Mesendoderm (in vitro differentiated cells): ENCODE results near the gene RSPH1.

Source experiments
- DNase-seq: peaks from one replicate; pipeline ENCODE4 v3.0.0; 2013
- H2AK5ac ChIP-seq: 2 replicates; pipeline ENCODE4 v1.6.1; 2013; ENCODE audit warnings: low read length, inconsistent platforms
- H2BK120ac ChIP-seq: 2 replicates; pipeline ENCODE4 v1.6.1; 2013; ENCODE audit warnings: low read depth, mild to moderate bottlenecking, low read length, moderate library complexity, mixed read lengths
- H2BK15ac ChIP-seq: replicated peaks from 2 replicates; pipeline ENCODE4 v1.6.1; 2013; ENCODE audit warnings: low read depth, mild to moderate bottlenecking, moderate library complexity
- H2BK5ac ChIP-seq: 2 replicates; pipeline ENCODE4 v1.6.1; 2013; ENCODE audit warnings: low read length, inconsistent platforms
- H3K18ac ChIP-seq: 2 replicates; pipeline ENCODE4 v1.6.1; 2013; ENCODE audit warnings: mild to moderate bottlenecking, low read length, mixed read lengths
- H3K23ac ChIP-seq: one replicate; pipeline ENCODE4 v1.6.1; 2013; ENCODE audit warnings: low read length
- H3K27ac ChIP-seq: 2 replicates; pipeline ENCODE4 v1.5.1; 2013; ENCODE audit warnings: low read depth, mild to moderate bottlenecking, inconsistent platforms, low read length, moderate library complexity
- H3K27me3 ChIP-seq: 2 replicates; pipeline ENCODE4 v1.6.1; 2013; ENCODE audit warnings: low read length, control low read depth, mild to moderate bottlenecking, inconsistent platforms; ENCODE audit not compliant: insufficient read depth, poor library complexity
- H3K36me3 ChIP-seq: 2 replicates; pipeline ENCODE4 v1.6.1; 2013; ENCODE audit warnings: low read length, inconsistent platforms; ENCODE audit not compliant: control insufficient read depth, insufficient read depth
- H3K4ac ChIP-seq: one replicate; pipeline ENCODE4 v1.6.1; 2013; ENCODE audit warnings: low read depth, mild to moderate bottlenecking, low read length, moderate library complexity
- H3K4me1 ChIP-seq: 2 replicates; pipeline ENCODE4 v1.6.1; 2013; ENCODE audit warnings: low read depth, low read length, inconsistent platforms; ENCODE audit not compliant: control insufficient read depth
- H3K4me2 ChIP-seq: 2 replicates; pipeline ENCODE4 v1.6.1; 2013; ENCODE audit warnings: low read length
- H3K4me3 ChIP-seq: 2 replicates; pipeline ENCODE4 v1.5.1; 2013; ENCODE audit warnings: mild to moderate bottlenecking, low read length
- H3K56ac ChIP-seq: one replicate; pipeline ENCODE4 v1.6.1; 2013; ENCODE audit warnings: low read length
- H3K79me1 ChIP-seq: 2 replicates; pipeline ENCODE4 v1.6.1; 2013; ENCODE audit warnings: low read length, inconsistent platforms
- H3K79me2 ChIP-seq: 2 replicates; pipeline ENCODE4 v1.6.1; 2013; ENCODE audit warnings: mild to moderate bottlenecking, low read length; ENCODE audit not compliant: control insufficient read depth, insufficient read depth
- H3K9ac ChIP-seq: 2 replicates; pipeline ENCODE4 v1.6.1; 2013; ENCODE audit warnings: low read length, inconsistent platforms
- H4K5ac ChIP-seq: one replicate; pipeline ENCODE4 v1.6.1; 2013; ENCODE audit warnings: low read length
- H4K8ac ChIP-seq: one replicate; pipeline ENCODE4 v1.6.1; 2013; ENCODE audit warnings: low read depth, mild to moderate bottlenecking, control low read depth, low read length, moderate library complexity
- WGBS: extraction: QIAGEN DNeasy Blood & Tissue Kit; methylation state at CpG from one replicate; pipeline ENCODE4 v1.1.7; 2013; ENCODE audit warnings: low lambda C conversion rate, missing lambda C conversion rate; ENCODE audit not compliant: insufficient coverage; ENCODE audit errors: extremely low coverage; 5-methylcytosine and 5-hydroxymethylcytosine counted together

RSPH1 gene

GRCh38 chr21:42542596-42542995 is 46.6 kb upstream of the RSPH1 start:
- no peak overlapping the region for H3K23ac ChIP-seq
- no peaks in the 10 kb centered on the region for H3K27me3 ChIP-seq
- H2AK5ac ChIP-seq: no peak overlapping the region
- H3K36me3 ChIP-seq: no peaks in the 10 kb centered on the region
- no peak overlapping the region for H3K4me3 ChIP-seq
- DNase-seq: no peak
- H2BK15ac ChIP-seq: no peak overlapping the region
- no peaks in the 10 kb centered on the region for H3K4me1 ChIP-seq
- no peak overlapping the region for H3K9ac ChIP-seq
- H3K4ac ChIP-seq: no peak overlapping the region
- H3K56ac ChIP-seq: no peak overlapping the region
- no peak overlapping the region for H3K4me2 ChIP-seq
- H3K79me1 ChIP-seq: no peaks in the 10 kb centered on the region
- no peak overlapping the region for H3K27ac ChIP-seq
- no peak overlapping the region for H2BK120ac ChIP-seq
- WGBS: no CpG with 5 or more reads among the region's 10 CpGs
- no peaks in the 10 kb centered on the region for H3K79me2 ChIP-seq
- no peak overlapping the region for H4K5ac ChIP-seq
- no peak overlapping the region for H4K8ac ChIP-seq
- H2BK5ac ChIP-seq: no peak overlapping the region
- H3K18ac ChIP-seq: no peak overlapping the region

GRCh38 chr21:42542196-42542595 is 46.2 kb upstream of the RSPH1 start:
- DNase-seq: no peak
- Histone ChIP-seq H3K4me1 (no peaks in the 10 kb centered on the region), H3K36me3 (no peaks in the 10 kb centered on the region), H3K79me2 (no peaks in the 10 kb centered on the region), H3K23ac (no peak overlapping the region), H2BK15ac (no peak overlapping the region), H3K4ac (no peak overlapping the region), H3K56ac (no peak overlapping the region), H2BK5ac (no peak overlapping the region), H4K5ac (no peak overlapping the region), H3K9ac (no peak overlapping the region), H3K18ac (no peak overlapping the region), H3K4me3 (no peak overlapping the region), H4K8ac (no peak overlapping the region), H3K4me2 (no peak overlapping the region), H3K27me3 (no peaks in the 10 kb centered on the region), H3K79me1 (no peaks in the 10 kb centered on the region), H3K27ac (no peak overlapping the region), H2AK5ac (no peak overlapping the region), H2BK120ac (no peak overlapping the region)
- no CpG with 5 or more reads among the region's 8 CpGs for WGBS

GRCh38 chr21:42541618-42542017 is 45.6 kb upstream of the RSPH1 start:
- no peak overlapping the region for H3K27ac ChIP-seq
- no peak overlapping the region for H2AK5ac ChIP-seq
- no peaks in the 10 kb centered on the region for H3K36me3 ChIP-seq
- H3K79me2 ChIP-seq: no peaks in the 10 kb centered on the region
- no peak overlapping the region for H2BK5ac ChIP-seq
- no peaks in the 10 kb centered on the region for H3K27me3 ChIP-seq
- H3K18ac ChIP-seq: no peak overlapping the region
- H3K56ac ChIP-seq: no peak overlapping the region
- no peaks in the 10 kb centered on the region for H3K79me1 ChIP-seq
- H2BK120ac ChIP-seq: no peak overlapping the region
- no peak overlapping the region for H3K4me3 ChIP-seq
- H4K8ac ChIP-seq: no peak overlapping the region
- no peak overlapping the region for H3K23ac ChIP-seq
- no peaks in the 10 kb centered on the region for H3K4me1 ChIP-seq
- H2BK15ac ChIP-seq: no peak overlapping the region
- H3K4me2 ChIP-seq: no peak overlapping the region
- no peak overlapping the region for H3K4ac ChIP-seq
- no peak overlapping the region for H3K9ac ChIP-seq
- no peak overlapping the region for H4K5ac ChIP-seq
- DNase-seq: no peak

- Histone ChIP-seq H3K4me3 (no peak overlapping the region), H2AK5ac (no peak overlapping the region), H4K8ac (no peak overlapping the region), H4K5ac (no peak overlapping the region), H3K36me3 (no peaks in the 10 kb centered on the region), H3K4me1 (no peaks in the 10 kb centered on the region), H3K9ac (no peak overlapping the region), H2BK15ac (no peak overlapping the region), H3K27me3 (no peaks in the 10 kb centered on the region), H3K27ac (no peak overlapping the region), H3K4ac (no peak overlapping the region), H2BK120ac (no peak overlapping the region), H3K79me1 (no peaks in the 10 kb centered on the region), H3K4me2 (no peak overlapping the region), H3K79me2 (no peaks in the 10 kb centered on the region), H3K23ac (no peak overlapping the region), H3K18ac (no peak overlapping the region), H2BK5ac (no peak overlapping the region), H3K56ac (no peak overlapping the region)
- DNase-seq: no peak
- no CpG with 5 or more reads among the region's 12 CpGs for WGBS
Observed at GRCh38 chr21:42541174-42541573, 45.1 kb upstream of the RSPH1 start.

- Histone ChIP-seq H4K8ac (no peak overlapping the region), H3K4me3 (no peak overlapping the region), H2AK5ac (no peak overlapping the region), H3K27me3 (no peaks in the 10 kb centered on the region), H3K56ac (no peak overlapping the region), H3K9ac (no peak overlapping the region), H2BK15ac (no peak overlapping the region), H3K4ac (no peak overlapping the region), H2BK5ac (no peak overlapping the region), H3K4me1 (no peaks in the 10 kb centered on the region), H3K36me3 (no peaks in the 10 kb centered on the region), H3K18ac (no peak overlapping the region), H3K79me2 (no peaks in the 10 kb centered on the region), H3K79me1 (no peaks in the 10 kb centered on the region), H2BK120ac (no peak overlapping the region), H4K5ac (no peak overlapping the region), H3K23ac (no peak overlapping the region), H3K27ac (no peak overlapping the region), H3K4me2 (no peak overlapping the region)
- no CpG with 5 or more reads among the region's 8 CpGs for WGBS
- DNase-seq: no peak
Observed at GRCh38 chr21:42540396-42540795, 44.4 kb upstream of the RSPH1 start.

- Histone ChIP-seq H3K4ac (no peak overlapping the region), H2AK5ac (no peak overlapping the region), H4K8ac (no peak overlapping the region), H3K9ac (no peak overlapping the region), H2BK15ac (no peak overlapping the region), H3K4me1 (no peaks in the 10 kb centered on the region), H3K27ac (no peak overlapping the region), H2BK5ac (no peak overlapping the region), H3K36me3 (no peaks in the 10 kb centered on the region), H4K5ac (no peak overlapping the region), H2BK120ac (no peak overlapping the region), H3K18ac (no peak overlapping the region), H3K27me3 (no peaks in the 10 kb centered on the region), H3K56ac (no peak overlapping the region), H3K4me2 (no peak overlapping the region), H3K4me3 (no peak overlapping the region), H3K23ac (no peak overlapping the region), H3K79me2 (no peaks in the 10 kb centered on the region), H3K79me1 (no peaks in the 10 kb centered on the region)
- peak; percentile 46 for DNase-seq
- WGBS: no CpG with 5 or more reads among the region's 7 CpGs
Observed at GRCh38 chr21:42539931-42540343, 43.9 kb upstream of the RSPH1 start.
